Measurements from ENCODE around the gene SLC4A4.
A peak's percentile ranks its signal among the peaks of the same experiment; 100 is the strongest.

Gene SLC4A4

DNA sequence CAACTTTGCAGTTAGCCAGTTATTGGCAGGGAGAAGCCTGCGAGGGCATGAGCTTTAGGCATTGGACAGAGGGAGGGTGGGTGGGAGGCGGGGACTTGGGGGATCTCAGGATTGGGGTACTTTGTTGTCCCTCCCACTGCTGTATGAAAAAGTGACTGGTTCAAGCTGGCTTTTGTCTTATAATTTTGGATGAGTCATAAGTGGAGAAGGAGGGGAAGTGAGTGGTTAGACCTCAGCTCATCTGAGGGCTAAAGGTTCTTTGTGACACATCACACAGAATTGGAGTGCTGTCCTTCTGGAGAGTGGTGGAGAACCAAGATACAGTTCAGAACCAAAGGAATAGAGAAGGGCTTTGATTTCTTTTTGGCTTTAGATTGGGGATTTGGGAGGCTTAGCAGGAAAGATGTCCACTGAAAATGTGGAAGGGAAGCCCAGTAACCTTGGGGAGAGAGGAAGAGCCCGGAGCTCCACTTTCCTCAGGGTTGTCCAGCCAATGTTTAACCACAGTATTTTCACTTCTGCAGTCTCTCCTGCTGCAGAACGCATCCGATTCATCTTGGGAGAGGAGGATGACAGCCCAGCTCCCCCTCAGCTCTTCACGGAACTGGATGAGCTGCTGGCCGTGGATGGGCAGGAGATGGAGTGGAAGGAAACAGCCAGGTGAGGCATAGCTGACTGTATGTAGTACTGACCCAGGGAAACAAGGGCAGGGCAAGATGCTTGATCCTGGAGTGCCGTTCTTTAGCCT, at the start of gene SLC4A4:
Gene SLC4A4 (plus strand): TSS at position 175 of the 748 bp plus-strand sequence.
- peak; percentile 87 for DNase-seq (ENCODE audit: low spot score)
- peak; percentile 91 for FAIRE-seq

DNA sequence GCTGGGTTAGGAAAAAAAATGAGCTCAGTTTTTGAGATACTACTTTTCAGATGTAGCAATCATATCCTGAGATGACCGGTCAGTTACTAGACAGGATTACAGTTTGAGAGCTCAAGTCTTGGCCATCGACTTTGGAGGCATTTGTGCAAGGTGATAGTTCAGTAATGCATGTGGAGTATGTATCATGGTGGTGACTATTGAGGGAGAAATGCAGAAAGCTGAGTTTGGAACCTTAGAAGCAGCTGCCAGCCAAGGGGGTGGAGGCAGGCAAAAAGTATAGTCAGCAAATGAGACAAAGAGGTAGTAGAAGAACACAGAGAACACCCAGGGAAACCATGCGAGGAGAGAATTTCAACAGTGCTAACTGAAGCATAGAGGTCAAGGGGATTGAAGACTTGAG, 48.7 kb upstream of the SLC4A4 start:
- FAIRE-seq: peak; percentile 98
- DNase-seq (ENCODE audit: low spot score): peak; percentile 97

DNA sequence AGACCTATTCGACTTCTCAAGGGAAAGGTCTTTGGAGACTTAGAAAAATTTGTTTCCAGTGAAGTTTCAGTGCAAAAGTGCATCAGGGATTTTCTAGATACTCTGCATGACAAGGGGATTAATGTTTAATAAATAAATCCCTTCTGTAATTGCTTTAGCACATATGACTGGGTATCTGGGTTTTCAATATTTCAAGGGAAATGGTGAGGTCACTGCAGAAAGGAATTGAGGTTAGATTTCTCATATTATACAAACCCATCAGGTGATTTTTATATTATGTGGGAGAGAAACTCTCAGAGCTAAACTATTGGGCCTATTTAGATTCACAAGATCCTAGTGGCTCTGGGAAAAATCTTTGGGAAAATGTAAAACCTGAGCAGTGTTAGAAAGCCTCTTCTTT, 48.3 kb upstream of the SLC4A4 start:
- FAIRE-seq: no peak
- DNase-seq (ENCODE audit: low spot score): no peak

DNA sequence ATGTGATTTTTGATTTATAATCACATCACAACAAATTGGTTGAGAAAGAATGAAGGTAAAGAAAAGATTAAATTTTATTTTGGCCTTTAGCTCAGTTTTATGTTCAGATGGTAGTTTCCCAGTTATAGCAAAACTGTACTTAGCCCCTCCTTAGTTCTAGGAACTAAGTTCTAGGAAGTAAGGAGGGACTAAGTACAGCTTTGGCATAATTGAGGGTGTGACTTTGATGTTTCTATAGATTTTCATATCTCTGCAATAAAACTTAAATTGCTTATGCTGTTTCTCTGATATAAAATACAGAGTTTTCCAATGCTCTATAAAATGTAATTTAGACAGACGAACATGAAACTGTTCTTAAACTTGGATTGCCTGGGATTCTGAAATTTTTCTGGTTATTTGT, 46.6 kb upstream of the SLC4A4 start:
- DNase-seq (ENCODE audit: low spot score) (no peak), FAIRE-seq (no peak)

DNA sequence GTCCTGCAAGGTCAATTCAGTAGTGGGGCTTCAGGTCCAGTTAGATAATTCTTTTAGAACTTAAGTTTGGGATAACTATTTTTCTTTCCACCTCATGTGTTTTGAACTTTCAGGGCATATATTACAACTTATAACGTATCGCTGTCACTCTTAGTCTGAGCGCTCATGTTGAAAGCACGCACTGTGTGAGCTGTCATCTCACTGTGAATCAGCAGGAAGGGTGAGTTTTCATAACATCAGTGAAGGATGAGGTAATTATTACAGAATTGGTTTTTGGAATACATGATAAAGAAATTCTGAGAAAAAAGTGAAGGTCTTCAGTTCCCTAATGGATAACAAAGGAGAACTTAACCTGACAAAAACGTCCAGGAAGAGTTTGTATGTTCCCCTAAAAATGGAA, 45.1 kb upstream of the SLC4A4 start:
- DNase-seq (ENCODE audit: low spot score): peak; percentile 75
- FAIRE-seq: peak; percentile 93

DNA sequence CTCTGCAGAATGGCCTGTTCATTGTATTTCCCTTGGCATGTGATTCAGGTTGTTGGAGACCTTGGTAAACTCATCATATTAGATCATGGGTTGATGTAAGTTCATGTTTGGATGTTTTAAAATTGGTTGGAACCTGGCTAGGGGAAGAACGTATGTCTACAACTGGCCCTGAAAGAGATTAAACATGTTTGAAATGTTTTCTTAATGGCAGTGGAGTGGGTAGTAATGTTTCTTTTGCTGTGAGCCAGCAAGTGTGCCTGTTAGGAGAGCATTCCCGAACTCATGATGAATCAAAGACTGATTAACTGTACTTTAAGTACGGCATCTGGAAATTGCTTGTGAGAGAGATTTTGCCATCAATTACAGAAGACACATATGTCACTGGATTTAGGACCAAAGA, 44.5 kb upstream of the SLC4A4 start:
- FAIRE-seq (peak; percentile 46), DNase-seq (ENCODE audit: low spot score) (peak; percentile 8)

DNA sequence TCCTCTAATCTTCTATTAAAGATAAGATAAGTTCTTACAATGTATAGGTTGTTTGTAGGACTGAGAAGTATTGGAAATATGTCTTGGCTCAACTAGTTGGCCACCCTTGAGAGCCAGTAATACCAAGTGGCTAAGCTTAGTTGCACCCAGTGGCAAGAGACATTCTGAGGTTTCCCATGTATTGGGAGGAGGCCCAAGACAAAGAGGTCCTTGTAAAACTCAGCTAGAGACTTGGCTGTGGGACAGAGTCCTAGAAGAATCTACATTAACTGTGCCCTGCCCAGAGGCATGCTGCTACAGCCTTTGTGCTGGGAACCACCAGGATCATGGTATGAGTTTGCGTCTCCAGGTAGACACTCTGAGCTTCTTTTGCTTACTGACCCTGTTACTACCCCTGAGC, 41.9 kb upstream of the SLC4A4 start:
- FAIRE-seq (no peak), DNase-seq (ENCODE audit: low spot score) (no peak)

DNA sequence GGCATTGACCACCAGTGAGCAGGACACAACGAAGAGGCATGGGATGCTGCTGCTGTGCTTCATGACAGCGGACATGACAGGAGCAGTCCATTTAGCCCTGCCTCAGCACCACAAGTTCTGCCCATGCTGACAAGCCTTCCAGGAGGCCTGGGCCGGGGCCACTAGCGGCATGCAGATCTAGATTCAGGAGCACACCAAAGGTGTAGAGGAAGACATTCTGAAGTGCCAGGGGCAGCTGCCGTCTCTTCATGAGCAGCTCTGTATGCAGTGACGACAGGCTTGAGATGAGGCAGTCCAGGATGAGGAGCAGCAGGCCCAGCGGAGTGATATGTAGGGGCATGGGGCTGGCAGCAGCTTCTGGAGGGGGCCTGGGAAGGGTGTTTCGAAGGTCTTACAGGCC, 38.5 kb upstream of the SLC4A4 start:
- no peak for FAIRE-seq
- no peak for DNase-seq (ENCODE audit: low spot score)

DNA sequence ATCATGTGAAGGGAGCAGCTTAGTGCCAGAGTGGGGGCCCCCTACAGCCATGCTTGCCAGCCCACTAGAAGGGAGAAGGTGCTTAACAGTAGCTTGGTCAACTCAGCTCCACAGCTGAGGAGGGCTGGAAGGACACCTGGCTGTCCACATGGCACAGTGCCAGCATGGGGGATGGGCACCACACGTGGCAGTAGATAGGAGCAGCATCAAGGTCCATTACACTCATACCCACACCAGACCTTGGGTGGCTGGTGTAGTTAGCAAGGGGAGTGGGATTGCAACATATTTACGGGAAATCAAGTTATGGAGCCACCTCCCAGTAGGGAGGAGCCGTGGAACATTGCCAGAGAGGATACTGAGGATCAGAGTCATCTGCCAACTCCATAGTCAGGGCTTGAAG, 37.9 kb upstream of the SLC4A4 start:
- DNase-seq (ENCODE audit: low spot score): peak; percentile 5
- no peak for FAIRE-seq

DNA sequence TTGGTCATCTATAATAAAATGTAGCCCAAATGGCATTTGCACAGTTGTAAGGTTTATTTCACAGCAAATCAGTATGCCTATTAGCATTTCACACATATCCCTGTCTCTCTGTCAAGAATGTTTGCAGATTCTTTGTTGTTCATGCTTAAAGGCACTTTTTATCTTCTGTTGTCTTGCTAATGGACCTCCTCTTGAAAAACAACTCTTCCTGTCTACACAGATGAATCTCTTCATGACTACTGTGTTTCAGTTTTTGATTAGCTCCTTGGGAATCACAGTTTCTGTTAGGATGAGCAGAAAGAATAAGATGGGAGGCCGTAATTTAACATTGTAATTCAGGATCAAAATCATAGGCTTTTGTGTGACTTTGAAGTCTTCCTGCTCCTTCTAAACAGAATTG, 35.5 kb upstream of the SLC4A4 start:
- FAIRE-seq: no peak
- no peak for DNase-seq (ENCODE audit: low spot score)

DNA sequence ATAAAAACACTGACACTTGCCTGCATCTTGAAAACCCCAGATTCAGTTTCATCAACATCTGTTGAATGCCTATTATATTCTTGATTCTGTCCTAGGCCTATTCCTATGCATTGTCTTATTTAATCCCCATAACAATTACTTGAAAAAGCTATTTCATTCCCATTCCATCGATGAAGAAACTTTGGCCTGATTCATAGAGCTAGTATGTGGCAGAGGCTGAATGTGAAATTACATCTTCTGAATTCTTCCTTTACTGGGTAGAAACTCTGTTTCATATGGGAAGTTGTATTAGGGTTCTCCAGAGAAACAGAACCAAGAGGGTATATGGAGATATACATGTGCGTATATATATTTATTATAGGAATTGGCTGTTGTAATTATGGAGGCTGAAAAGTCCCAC, 35.0 kb upstream of the SLC4A4 start:
- DNase-seq (ENCODE audit: low spot score): no peak
- no peak for FAIRE-seq

DNA sequence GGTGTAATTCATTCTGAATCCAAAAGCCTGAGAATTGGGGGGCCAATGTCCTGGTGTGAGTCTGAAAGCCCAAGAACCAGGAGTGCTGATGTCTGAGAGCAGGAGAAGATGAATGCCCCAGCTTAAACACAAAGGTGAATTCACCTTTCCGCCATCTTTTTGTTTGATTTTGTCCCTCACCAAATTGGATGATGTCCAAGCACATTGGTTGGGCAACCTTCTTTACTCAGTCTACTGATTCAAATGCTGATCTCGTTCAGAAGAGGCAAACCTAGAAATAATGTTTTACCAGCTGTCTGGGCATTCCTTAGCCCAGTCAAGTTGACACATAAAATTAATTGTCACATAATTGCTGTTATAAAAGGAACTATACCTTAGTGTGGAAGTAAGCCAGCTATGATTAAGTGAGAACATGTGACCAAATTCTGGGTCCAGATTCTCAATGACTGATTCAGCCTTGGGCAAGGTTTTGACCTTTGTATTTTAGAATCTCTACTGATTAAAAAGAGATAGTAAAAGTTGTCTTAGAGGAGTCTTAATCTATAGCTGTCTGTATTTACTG, 34.5 kb upstream of the SLC4A4 start:
- peak; percentile 94 for FAIRE-seq
- peak; percentile 78 for DNase-seq (ENCODE audit: low spot score)

DNA sequence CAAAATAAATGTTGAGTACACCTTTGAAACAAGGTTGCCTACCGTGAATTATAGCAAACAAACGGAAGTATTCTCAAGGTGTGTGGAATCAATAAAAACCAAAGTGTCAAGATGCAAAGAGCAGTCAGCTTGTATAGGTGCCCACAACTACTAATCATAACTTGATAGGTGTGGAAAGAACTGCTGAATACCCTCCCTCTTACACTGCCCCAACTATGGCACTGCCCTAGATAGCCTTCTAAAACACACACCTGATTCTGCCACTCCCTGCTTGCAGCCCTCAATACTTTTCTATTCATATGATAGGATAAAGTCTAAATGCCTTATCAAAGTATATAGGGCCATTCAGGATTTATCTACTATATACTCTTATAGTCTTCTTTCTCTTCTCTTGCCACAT, 31.1 kb upstream of the SLC4A4 start:
- no peak for FAIRE-seq
- DNase-seq (ENCODE audit: low spot score): no peak

DNA sequence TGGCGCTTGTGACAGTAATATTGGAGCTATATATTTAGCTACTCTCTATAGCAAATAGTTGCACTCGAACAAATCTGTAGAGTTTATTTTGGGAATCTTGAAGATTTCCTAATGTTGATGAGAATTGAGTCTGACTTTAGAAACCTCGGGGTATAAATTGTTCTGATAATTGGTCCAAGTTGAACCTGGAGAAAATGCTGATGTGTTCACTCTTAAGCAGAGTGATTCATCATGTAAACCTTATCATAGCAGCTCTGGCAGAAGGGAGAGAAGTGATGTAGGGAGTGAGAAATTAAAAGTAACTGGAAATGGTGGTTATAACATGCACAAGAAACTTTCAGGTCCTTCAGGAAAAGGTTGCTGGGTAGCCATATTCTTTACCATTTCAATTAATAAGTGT, 16.4 kb upstream of the SLC4A4 start:
- peak; percentile 61 for FAIRE-seq
- no peak for DNase-seq (ENCODE audit: low spot score)

DNA sequence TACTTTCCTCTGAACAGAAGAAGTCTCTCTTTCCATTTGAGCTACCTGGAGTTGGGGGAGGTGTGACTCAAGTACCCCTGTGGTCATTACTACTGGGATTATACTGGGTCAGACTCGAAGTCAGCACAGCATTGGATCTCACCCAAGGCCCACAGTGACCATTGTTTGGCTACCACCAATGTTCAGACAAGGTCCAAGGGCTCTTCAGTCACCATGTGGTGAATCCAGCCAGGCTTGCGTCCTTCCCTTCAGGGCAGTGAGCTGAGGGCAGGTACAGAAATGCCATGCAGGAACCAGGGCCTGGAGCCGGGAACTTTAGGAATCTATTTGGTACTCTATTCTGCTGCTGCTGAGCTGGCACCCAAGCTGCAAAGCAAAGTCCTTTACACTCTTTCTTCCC, 5.5 kb upstream of the SLC4A4 start:
- no peak for DNase-seq (ENCODE audit: low spot score)
- FAIRE-seq: no peak

DNA sequence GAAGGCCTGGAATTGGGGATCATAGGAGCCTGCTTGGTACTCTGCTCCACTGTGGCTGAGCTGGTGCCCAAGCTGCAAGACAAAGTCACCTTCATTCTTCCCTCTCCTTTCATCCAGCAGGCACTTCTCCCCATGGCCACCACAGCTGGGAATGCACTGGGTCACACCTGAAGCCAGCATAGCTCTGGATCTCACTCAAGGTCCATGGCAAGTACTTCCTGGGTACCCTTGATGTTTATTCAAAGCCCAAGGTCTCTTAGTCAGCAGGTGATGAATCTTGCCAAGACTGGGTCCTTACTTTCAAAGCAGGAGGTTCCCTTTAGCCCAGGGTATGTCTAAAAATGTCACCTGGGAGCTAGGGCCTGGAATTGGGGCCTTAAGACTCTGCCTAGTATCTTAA, 4.9 kb upstream of the SLC4A4 start:
- FAIRE-seq: no peak
- DNase-seq (ENCODE audit: low spot score): no peak

DNA sequence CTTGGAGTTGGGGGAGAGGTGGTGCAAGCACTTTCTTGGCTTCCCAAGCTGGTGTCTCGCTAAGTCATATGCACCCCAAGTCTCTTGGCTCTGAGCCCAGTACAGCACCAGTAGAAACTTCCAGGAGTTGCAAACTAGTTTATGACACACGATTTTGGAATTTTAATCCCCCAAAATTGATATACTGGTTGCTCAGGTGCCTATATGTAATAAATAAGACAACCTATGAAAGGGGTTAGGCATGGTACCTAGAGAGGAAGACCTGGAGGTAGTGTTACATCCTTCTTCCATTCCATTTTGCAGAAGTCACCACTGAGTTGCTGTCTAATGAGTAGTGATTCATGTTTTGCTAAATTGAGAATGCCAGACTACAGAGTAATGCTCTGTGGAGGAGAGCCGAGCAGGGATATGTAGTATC, 4.3 kb upstream of the SLC4A4 start:
- FAIRE-seq: peak; percentile 11

DNA sequence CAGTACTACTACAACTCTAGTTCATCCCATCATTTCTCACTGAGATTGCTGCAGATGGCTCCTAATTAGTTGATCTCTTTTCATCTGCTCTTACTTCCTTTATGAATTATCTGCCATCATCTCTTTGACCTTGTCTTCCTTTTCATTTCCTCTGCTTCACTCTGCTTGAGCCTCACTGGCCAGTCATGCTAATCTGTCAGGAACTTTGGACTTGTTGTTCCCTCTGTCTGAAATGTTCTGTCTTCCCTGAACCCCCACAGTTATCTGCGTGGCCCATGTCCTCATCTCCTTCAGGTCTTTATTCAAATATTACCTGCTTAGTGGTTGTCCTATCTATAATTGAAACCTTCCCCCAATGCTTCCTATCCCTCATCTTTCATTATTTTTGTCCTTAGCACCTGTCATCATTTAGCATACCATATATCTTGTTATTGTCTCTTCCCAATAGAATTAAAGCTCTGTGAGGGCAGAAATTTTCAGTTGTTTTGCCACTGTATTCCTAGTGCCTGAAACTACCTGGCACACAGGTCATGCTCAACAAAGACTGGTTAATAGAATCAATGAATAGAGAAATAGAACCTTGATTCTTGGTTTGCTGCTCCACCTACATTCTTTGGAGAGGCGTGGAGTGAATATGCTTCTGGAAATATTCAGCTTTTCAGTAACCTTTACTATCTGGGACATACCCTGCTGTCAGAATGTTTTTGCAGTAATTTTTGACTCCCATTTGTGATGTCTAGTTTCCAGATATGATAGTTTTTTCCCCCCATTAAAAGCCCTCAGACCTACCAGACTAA, 5.0 kb downstream of the SLC4A4 start:
- FAIRE-seq (no peak), DNase-seq (ENCODE audit: low spot score) (no peak)

More for the DNA sequence above, 4.3 kb upstream of the SLC4A4 start:
- DNase-seq (ENCODE audit: low spot score): peak; percentile 49

DNA sequence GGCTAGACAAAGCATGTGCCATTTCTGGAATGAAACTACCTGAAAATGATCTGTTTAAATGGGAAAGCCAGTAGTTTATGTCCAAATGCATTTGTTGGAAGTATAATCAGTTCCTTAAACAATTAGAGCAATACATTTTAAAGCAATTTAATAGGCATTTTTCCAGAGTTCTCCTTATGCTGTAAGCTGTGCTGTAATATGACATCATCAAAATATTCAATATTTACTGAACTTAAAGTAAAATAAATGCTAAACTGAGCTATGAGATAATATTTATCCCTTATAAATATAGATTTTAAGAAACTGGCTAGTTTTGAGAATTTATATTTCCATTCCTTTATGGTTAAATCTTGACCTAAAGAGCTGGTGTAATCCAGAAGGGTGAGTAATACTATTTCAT, 7.9 kb downstream of the SLC4A4 start:
- DNase-seq (ENCODE audit: low spot score) (no peak), FAIRE-seq (no peak)

DNA sequence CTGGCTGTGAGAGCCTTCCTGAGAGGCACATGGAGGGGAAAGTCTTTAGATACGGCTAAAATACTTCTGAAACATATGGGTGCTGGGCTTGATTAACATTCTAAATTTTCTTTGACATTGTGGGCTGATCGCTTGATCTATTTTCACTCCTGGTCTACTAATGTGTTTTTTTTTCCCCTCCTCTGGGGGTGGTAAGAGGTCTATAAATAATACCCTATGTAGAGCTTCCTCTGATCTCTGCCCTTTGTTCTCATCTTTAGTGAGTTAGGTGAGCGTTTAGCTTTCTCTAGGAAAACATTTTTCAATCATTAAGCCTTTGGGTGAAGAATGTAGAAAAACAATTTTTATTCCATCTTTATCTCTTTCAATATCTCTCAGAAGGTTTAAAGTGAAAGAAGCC, 9.8 kb downstream of the SLC4A4 start:
- DNase-seq (ENCODE audit: low spot score) (no peak), FAIRE-seq (no peak)

DNA sequence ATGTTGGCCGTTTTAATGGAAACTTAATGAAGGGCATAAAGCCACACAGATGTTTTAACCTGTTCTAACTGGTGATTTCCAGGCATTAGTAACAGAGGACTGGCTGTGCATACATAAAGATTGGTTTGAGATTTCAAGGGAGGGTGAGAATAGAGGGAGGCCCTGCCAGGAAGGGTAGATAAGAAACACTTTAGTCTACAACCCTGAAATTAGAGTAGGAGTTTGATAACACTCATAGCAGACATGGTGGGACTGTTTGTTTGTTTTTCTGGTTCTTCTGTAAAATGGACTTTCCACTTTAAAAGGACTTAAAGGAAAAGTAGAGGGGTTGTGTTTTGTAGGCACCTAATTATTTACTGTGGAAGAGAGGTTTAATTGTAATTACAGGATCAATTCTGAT, 16.2 kb downstream of the SLC4A4 start:
- FAIRE-seq: no peak
- DNase-seq (ENCODE audit: low spot score): no peak

DNA sequence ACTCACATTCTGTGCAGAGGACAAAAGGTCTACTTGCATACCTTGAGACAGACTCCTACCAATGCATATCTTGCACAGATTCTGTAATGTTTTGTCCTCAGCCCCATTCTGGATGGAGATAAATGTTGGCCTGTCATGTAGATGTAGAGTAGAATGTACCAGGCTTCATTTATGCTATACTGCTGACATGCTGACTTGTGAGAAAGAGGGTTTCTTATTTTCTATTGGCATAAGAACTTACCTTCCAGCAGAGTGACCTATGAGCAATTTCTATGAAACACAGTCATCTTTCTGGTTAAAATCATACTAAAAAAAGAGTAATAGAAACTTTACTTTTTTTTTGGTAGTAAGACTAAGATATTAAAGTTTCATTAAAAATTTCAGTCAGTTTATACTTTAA, 17.2 kb downstream of the SLC4A4 start:
- FAIRE-seq (no peak), DNase-seq (ENCODE audit: low spot score) (no peak)

All from RCC 7860 (cell line).